ENCODE measurements around the gene CAPZA1.

The CAPZA1 gene

GRCh38 chr1:112716133-112716720, 96.6 kb downstream of the CAPZA1 start:
- Histone ChIP-seq H3K9me3 (ENCODE audit: insufficient read depth, low read length) (no peaks in the 10 kb centered on the region), H3K9ac (ENCODE audit: insufficient read length, low read depth) (peak overlapping the region; percentile 65), H3K36me3 (ENCODE audit: insufficient read depth, insufficient read length, low read length) (no peaks in the 10 kb centered on the region), H3K4me3 (ENCODE audit: insufficient read length, low read depth) (peak overlapping the region; percentile 55), H3K4me1 (ENCODE audit: insufficient read depth, insufficient read length) (peaks cover 24% of the 10 kb centered on the region), H3K27me3 (ENCODE audit: insufficient read depth, insufficient read length) (peaks cover 62% of the 10 kb centered on the region)
- peak; percentile 96 for DNase-seq (ENCODE audit: low read depth, low spot score)
- TF ChIP-seq YY1 (IDR thresholded peaks at IDR 0.05; ENCODE audit: insufficient read depth, insufficient read length) (no peak), ZNF274 (IDR thresholded peaks at IDR 0.05; ENCODE audit: low read depth, low read length) (no peak), SUZ12 (IDR thresholded peaks at IDR 0.05; ENCODE audit: extremely low read depth, insufficient read depth, insufficient read length) (no peak)

- peak overlapping the region; percentile 33 for H3K9ac ChIP-seq (ENCODE audit: insufficient read length, low read depth)
- H3K36me3 ChIP-seq (ENCODE audit: insufficient read depth, insufficient read length, low read length), result no peaks in the 10 kb centered on the region
- TF ChIP-seq SUZ12 (IDR thresholded peaks at IDR 0.05; ENCODE audit: extremely low read depth, insufficient read depth, insufficient read length) (no peak), ZNF274 (IDR thresholded peaks at IDR 0.05; ENCODE audit: low read depth, low read length) (no peak), YY1 (IDR thresholded peaks at IDR 0.05; ENCODE audit: insufficient read depth, insufficient read length) (no peak)
- no peak overlapping the region for H3K4me3 ChIP-seq (ENCODE audit: insufficient read length, low read depth)
- DNase-seq (ENCODE audit: low read depth, low spot score), result no peak
- peaks cover 71% of the 10 kb centered on the region for H3K27me3 ChIP-seq (ENCODE audit: insufficient read depth, insufficient read length)
- peaks cover 28% of the 10 kb centered on the region for H3K4me1 ChIP-seq (ENCODE audit: insufficient read depth, insufficient read length)
- no peaks in the 10 kb centered on the region for H3K9me3 ChIP-seq (ENCODE audit: insufficient read depth, low read length)
Measured at GRCh38 chr1:112717263-112717873, 97.7 kb downstream of the CAPZA1 start.

GRCh38 chr1:112718691-112719418, 99.2 kb downstream of the CAPZA1 start:
- no peaks in the 10 kb centered on the region for H3K36me3 ChIP-seq (ENCODE audit: insufficient read depth, insufficient read length, low read length)
- no peaks in the 10 kb centered on the region for H3K9me3 ChIP-seq (ENCODE audit: insufficient read depth, low read length)
- H3K27me3 ChIP-seq (ENCODE audit: insufficient read depth, insufficient read length), result peaks cover 62% of the 10 kb centered on the region
- H3K4me3 ChIP-seq (ENCODE audit: insufficient read length, low read depth), result no peak overlapping the region
- H3K9ac ChIP-seq (ENCODE audit: insufficient read length, low read depth), result peak overlapping the region; percentile 36
- H3K4me1 ChIP-seq (ENCODE audit: insufficient read depth, insufficient read length), result peaks cover 30% of the 10 kb centered on the region
- TF ChIP-seq YY1 (IDR thresholded peaks at IDR 0.05; ENCODE audit: insufficient read depth, insufficient read length), result no peak
- no peak for TF ChIP-seq ZNF274 (IDR thresholded peaks at IDR 0.05; ENCODE audit: low read depth, low read length)
- TF ChIP-seq SUZ12 (IDR thresholded peaks at IDR 0.05; ENCODE audit: extremely low read depth, insufficient read depth, insufficient read length), result no peak
- no peak for DNase-seq (ENCODE audit: low read depth, low spot score)

GRCh38 chr1:112719706-112720105, 100.1 kb downstream of the CAPZA1 start:
- Histone ChIP-seq H3K9me3 (ENCODE audit: insufficient read depth, low read length) (no peaks in the 10 kb centered on the region), H3K36me3 (ENCODE audit: insufficient read depth, insufficient read length, low read length) (no peaks in the 10 kb centered on the region), H3K27me3 (ENCODE audit: insufficient read depth, insufficient read length) (peaks cover 53% of the 10 kb centered on the region), H3K4me1 (ENCODE audit: insufficient read depth, insufficient read length) (peaks cover 30% of the 10 kb centered on the region), H3K9ac (ENCODE audit: insufficient read length, low read depth) (no peak overlapping the region), H3K4me3 (ENCODE audit: insufficient read length, low read depth) (no peak overlapping the region)
- TF ChIP-seq YY1 (IDR thresholded peaks at IDR 0.05; ENCODE audit: insufficient read depth, insufficient read length), result no peak
- no peak for TF ChIP-seq SUZ12 (IDR thresholded peaks at IDR 0.05; ENCODE audit: extremely low read depth, insufficient read depth, insufficient read length)
- no peak for TF ChIP-seq ZNF274 (IDR thresholded peaks at IDR 0.05; ENCODE audit: low read depth, low read length)
- no peak for DNase-seq (ENCODE audit: low read depth, low spot score)

GRCh38 chr1:112720800-112721199, 101.2 kb downstream of the CAPZA1 start:
- peaks cover 26% of the 10 kb centered on the region for H3K4me1 ChIP-seq (ENCODE audit: insufficient read depth, insufficient read length)
- H3K9ac ChIP-seq (ENCODE audit: insufficient read length, low read depth), result no peak overlapping the region
- TF ChIP-seq SUZ12 (IDR thresholded peaks at IDR 0.05; ENCODE audit: extremely low read depth, insufficient read depth, insufficient read length) (no peak), YY1 (IDR thresholded peaks at IDR 0.05; ENCODE audit: insufficient read depth, insufficient read length) (no peak), ZNF274 (IDR thresholded peaks at IDR 0.05; ENCODE audit: low read depth, low read length) (no peak)

More at GRCh38 chr1:112720800-112721199, 101.2 kb downstream of the CAPZA1 start:
- Histone ChIP-seq H3K36me3 (ENCODE audit: insufficient read depth, insufficient read length, low read length) (no peaks in the 10 kb centered on the region), H3K4me3 (ENCODE audit: insufficient read length, low read depth) (no peak overlapping the region), H3K9me3 (ENCODE audit: insufficient read depth, low read length) (no peaks in the 10 kb centered on the region), H3K27me3 (ENCODE audit: insufficient read depth, insufficient read length) (peaks cover 45% of the 10 kb centered on the region)
- DNase-seq (ENCODE audit: low read depth, low spot score), result no peak
